ENCODE data around the gene CDCA7L.
"Not testable (repeated sequence)": the region's sequence is repeated elsewhere in the genome, so short reads cannot be mapped to it uniquely, and the experiment has no call there.

Gene CDCA7L

DNA sequence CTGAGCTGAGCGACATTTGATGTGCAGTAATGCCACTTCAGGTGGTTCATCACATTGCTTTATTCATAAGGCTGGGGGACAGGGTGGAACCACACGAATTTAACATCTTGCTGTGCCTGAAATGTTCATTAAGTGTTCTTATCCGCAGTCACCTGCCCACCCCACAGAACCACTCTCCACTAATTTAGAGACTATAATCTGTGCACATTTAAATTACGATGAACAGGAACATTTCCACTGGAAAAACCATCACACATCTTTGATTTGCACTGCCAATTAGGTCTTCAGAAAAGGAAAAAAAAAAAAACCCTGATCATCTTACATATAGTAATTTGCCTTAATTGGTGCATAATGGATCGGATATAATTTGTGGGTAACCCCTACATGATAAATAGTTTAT, 2.3 kb downstream of the CDCA7L start:
- no peak for DNase-seq

DNA sequence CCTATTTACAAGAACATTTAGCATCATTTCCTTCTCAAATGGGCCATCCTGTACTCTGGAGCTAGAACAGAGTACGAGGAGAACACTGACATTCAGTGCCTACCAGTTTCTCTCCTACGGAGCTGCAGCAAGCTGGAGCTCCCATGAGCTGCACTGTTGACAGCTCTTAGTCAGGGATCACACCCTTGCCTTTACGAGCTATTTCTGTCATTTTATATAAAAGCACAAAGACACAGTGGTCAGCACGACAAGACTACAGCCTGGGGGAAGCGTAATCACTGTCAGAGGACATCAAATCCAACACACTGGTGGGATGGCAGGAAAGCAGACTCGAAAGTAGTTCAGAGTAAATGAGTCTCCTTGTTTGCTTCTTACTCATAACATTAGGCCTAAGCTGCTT, 2.7 kb downstream of the CDCA7L start:
- no peak for DNase-seq

DNA sequence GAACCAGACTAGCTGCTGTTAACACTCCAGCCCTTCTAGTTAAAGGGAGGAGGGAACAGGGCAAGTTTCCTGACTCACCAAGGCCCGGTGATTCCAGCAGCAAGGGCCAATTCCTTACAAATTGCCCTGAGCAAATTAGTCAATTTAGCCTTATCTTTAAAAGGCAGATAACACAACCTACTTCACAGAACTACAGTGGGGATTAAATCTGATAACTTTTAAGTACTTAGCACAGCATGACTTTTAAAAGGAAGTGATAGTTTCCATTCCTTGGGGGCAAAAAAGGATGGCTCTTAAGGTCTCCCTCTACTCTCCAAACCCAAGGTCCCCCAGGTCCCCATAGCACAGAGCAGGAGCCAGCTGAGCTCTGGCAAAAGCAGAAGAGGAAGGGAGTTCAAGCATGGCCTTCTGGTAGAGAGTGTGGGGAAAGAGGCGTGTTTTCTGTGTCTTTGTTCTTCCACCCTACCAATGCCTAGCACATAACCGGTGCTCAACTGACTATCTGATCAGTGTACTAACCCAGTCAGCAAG, 4.0 kb downstream of the CDCA7L start:
- DNase-seq: no peak

- no peak for DNase-seq
These were observed 5.8 kb downstream of the CDCA7L start for GRCh38 chr7:21939858-21940372.

GRCh38 chr7:21939136-21939857, 6.4 kb downstream of the CDCA7L start:
- peak; percentile 25 for DNase-seq

GRCh38 chr7:21938463-21938862, 7.2 kb downstream of the CDCA7L start:
- no peak for DNase-seq

GRCh38 chr7:21934808-21935207, 10.9 kb downstream of the CDCA7L start:
- no peak for DNase-seq

DNA sequence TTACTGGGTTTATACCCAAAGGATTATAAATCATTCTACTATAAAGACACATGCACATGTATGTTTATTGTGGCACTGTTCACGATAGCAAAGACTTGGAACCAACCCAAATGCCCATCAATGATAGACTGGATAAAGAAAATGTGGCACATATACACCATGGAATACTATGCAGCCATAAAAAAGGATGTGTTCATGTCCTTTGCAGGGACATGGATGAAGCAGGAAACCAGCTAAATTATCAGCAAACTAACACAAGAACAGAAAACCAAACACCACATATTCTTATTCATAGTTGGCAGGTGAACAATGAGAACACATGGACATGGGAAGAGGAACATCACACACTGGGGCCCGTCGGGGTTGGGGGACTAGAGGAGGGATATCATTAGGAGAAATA, 12.4 kb downstream of the CDCA7L start:
- not testable (repeated sequence) for DNase-seq

- DNase-seq: no peak
These were observed 18.0 kb downstream of the CDCA7L start for GRCh38 chr7:21927693-21928092.

DNA sequence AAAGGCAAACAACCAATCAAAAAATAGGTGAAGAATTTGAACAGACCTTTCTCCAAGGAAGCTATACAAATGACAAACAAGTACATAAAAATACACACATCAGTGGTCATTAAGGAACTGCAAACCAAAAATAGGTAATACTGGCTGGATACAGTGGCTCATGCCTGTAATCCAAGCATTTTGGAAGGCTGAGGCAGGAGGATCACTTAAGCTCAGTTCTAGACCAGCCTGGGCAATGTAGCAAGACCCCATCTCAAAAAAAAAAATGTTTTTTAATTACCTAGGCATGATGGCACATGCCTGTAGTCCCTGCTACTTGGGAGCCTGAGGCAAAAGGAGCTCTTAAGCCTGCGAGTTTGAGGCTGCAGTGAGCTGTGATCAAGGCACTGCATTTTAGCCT, 19.3 kb downstream of the CDCA7L start:
- DNase-seq: no peak

DNA sequence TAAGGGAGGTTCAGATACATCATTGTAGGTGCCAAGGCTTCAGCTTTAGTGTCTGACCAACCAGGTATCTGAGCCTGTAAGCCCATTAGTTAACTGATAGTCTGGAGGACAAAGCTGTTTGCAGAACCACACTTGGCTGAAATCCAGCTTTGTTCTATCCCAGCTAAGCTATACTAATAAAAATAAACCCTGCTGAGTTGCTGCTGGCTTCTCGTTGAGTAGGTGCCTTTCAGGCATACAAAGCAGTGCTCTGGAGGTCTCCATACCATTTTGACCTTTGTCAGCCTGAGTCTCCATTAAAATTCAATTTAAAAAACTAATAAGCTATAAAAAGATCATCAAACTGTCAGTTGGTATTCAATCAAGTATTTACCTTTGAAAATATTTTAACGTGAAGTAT, 22.0 kb downstream of the CDCA7L start:
- peak; percentile 68 for DNase-seq

GRCh38 chr7:21922605-21923004, 23.1 kb downstream of the CDCA7L start:
- no peak for DNase-seq

GRCh38 chr7:21920936-21921335, 24.8 kb downstream of the CDCA7L start:
- no peak for DNase-seq

DNA sequence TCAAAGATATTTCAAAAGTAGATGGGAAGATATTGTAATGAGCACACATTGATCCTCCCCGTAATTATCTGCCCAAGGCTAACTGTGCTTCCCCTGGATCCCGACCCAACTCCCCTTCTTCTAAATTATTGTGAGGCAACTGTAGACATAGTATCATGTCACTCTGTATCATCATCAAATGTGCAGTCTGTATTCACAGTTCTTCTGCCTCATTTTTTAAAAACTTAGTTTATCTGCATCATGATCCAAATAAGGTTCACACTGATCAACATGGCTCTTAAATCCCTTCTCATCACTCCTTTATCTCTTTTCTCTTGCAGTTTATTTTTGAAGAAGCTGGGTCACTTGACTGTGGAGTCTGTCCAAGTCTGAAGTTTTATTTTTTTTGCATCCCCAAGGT, 27.5 kb downstream of the CDCA7L start:
- no peak for DNase-seq

GRCh38 chr7:21916629-21917028, 29.1 kb downstream of the CDCA7L start:
- DNase-seq: no peak

DNA sequence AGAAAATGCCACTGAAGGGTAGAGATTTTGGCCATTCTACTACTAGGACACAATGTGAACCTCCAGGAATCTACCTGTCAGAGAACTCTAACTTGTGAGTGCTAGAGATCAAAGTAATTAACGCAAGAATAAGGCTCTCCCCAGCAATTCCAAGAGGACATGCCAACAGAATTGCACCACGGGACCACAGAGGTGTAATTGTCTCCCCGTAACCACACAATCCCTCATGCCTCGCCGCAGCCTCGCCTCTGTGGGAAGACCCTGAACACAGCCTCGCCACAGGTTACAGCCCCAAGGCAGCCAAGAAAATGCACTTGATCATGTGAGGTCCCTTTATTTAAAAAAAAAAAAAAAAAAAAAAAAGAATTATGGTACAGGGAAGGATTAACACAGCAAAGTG, 29.5 kb downstream of the CDCA7L start:
- no peak for DNase-seq

- no peak for DNase-seq
These were observed 30.6 kb downstream of the CDCA7L start for GRCh38 chr7:21915140-21915539.

DNA sequence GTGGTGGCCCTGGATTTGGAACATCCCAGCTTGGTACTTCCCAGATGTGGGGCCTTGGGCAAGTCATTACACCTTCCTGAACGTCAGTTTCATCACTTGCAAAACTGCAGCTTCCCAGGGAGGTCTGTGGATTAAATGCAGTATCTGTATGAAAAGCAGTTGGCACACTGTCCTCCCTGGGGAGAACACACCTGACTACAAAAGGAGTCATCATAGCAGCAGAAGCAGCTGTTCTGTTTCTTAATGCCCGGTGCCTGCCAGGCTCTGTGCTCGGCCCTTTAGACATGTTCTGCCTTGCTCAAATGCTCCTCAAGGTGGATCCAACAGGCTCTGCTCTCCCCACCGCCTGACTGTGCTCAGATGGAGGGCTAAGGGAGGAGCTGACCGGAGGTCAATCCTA, 31.0 kb downstream of the CDCA7L start:
- no peak for DNase-seq

DNA sequence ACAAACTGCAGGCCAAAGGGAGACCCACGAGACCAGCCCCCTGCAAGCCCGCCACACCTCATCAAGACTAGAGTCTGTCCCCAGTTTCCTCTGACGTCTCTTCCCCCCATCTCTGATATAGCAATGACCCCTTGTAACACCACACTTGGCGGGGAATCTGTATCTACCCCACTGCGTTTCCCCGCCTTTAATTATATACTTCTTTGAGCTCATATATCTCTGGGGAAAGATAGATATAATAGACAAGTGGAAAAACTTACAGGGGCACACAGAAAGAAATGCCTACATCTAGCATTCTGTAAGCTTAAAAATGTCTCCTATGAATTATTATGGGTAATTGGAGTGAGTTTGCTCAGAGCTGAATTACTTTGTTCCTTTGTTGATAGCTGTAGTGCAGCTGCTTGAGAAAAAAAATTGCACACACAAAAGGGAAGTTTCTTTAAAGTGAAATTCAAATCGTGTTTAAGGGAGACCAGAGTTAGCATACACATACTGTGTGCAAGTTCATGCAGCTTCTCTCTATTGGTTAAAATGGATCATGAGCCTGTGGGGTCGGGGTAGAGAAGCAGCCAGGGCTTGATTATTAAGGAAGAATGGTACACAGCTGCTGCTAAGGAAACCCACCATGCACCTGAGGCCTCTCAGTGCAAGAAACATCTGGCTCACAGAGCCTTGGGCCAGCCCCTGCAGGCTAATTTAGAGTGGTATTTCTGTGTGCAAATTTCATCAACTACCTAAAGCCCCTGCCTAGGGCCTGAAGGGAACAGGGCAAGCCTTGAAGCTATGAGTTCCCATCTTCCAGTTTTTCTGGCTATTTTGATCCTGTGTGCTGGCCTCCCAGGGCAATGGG, 32.5 kb downstream of the CDCA7L start:
- no peak for DNase-seq

DNA sequence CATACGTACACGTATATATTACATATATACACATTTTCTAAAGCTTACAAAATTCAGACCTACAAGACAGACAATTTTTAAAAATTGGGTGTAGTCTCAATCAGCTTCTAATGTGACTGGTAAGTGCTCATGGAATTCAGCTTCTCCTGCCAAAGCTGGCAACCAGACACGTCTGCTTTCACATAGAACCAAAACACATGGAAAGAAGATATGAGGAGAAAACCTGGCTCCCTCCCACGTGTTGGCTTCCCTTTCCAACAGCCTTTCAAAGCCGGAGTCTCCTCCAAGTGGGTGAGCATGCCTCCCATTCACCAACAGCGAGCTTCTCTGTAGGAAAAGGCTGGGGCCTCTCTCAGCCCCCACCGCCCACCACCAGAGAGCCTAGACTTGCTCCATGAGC, 33.4 kb downstream of the CDCA7L start:
- DNase-seq: no peak

GRCh38 chr7:21911341-21911875, 34.3 kb downstream of the CDCA7L start:
- no peak for DNase-seq

GRCh38 chr7:21910253-21910652, 35.4 kb downstream of the CDCA7L start:
- DNase-seq: no peak

DNA sequence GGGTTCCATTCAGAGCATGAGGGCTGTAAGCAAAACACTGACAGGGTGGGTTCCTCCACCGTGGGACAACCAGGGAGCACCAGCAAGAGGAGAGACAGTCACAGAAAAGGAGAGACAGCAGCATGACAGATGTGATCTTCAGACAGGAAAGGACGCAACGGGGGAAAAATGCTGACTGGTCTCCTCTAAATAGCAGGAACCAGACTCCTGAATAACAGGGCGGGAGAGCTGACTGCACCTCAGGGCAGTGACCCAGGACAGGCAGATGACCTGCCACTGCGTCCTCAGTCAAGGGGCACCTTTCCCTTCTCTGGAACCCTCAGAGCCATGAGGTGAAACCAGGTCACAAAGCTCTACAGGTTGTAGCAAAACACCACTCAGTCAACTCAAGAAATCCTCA, 37.0 kb downstream of the CDCA7L start:
- DNase-seq: no peak
